ENCODE results near the gene LRMDA. TPM values are rescaled to one million over a fixed set of nuclear protein-coding genes. Genes with fewer than 3 reads are reported as not detected.

The LRMDA gene
- total and polyA plus RNA-seq, 2 of the 8 experiments (the other 6 are each of a cell fraction or from before 2014, with no cell fraction given) = 0.86 to 2.8 TPM

DNA sequence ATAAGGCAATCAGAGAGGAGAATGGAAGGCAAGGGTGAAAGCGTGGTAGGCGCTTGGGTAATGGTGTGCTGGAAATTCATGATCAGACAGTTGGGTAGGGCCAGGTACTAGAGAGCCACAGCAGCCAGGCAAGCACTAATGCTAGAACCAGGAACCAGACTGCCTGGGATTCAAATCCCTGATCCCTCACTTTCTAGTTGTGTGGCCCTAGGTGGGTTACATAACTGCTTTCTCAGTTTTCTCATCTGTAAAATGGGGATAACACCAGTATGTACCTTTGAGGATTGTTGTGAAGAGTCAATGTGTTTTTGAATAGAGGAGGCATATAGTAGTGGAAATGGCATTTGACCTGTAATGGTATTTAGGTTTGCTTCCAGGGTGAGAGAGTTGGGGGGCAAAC, 225.9 kb downstream of the LRMDA start:
- no peak overlapping the region for H3K18ac ChIP-seq (ENCODE audit: extremely low read depth, low read length)
- no peak overlapping the region for H3K4me3 ChIP-seq (ENCODE audit: extremely low read depth in 1 of 4, insufficient read depth in 2 of 4, low read depth in 3 of 4, low read length in 4 of 4)
- H4K20me1 ChIP-seq (replicated peaks in 1 of 2; ENCODE audit: control insufficient read depth in 1 of 2, insufficient read depth in 2 of 2, low read length in 2 of 2) = no peaks in the 10 kb centered on the region
- H2BK20ac ChIP-seq (ENCODE audit: low read length) = no peak overlapping the region
- no peaks in the 10 kb centered on the region for H3K79me2 ChIP-seq (ENCODE audit: control insufficient read depth in 1 of 2, insufficient read depth in 2 of 2, low read length in 2 of 2)
- H3K56ac ChIP-seq (replicated peaks; ENCODE audit: insufficient read length, low read depth, low read length) = no peak overlapping the region
- no peak overlapping the region for H4K8ac ChIP-seq (ENCODE audit: extremely low read depth, insufficient read depth, low read length)
- CTCF ChIA-PET (ENCODE audit: partially characterized antibody) = interaction anchor here (1.0 kb wide), 1 partner anchor 647 kb away, joined by 3 read pairs; no protein-coding TSS in a partner anchor
- H3K23ac ChIP-seq (ENCODE audit: insufficient read length) = no peak overlapping the region
- TF ChIP-seq RFX5 (IDR thresholded peaks at IDR 0.05; ENCODE audit: borderline replicate concordance, low read depth, low read length) = no peak
- TF ChIP-seq, protein P1, sequence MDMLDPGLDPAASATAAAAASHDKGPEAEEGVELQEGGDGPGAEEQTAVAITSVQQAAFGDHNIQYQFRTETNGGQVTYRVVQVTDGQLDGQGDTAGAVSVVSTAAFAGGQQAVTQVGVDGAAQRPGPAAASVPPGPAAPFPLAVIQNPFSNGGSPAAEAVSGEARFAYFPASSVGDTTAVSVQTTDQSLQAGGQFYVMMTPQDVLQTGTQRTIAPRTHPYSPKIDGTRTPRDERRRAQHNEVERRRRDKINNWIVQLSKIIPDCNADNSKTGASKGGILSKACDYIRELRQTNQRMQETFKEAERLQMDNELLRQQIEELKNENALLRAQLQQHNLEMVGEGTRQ (IDR thresholded peaks at IDR 0.05; ENCODE audit: low read length) = no peak
- H3K14ac ChIP-seq (ENCODE audit: insufficient read length) = no peak overlapping the region
- H3K4ac ChIP-seq (replicated peaks; ENCODE audit: insufficient read length, low read depth, low read length) = no peak overlapping the region
- no peaks in the 10 kb centered on the region for H3K27me3 ChIP-seq (replicated peaks in 1 of 4; ENCODE audit: control insufficient read depth in 3 of 4, extremely low read depth in 1 of 4, insufficient read depth in 3 of 4, low read length in 3 of 4)
- POLR2A ChIA-PET (ENCODE audit: partially characterized antibody) = no interaction called here
- H3K4me2 ChIP-seq (ENCODE audit: insufficient read depth in 1 of 2, low read depth in 2 of 2, low read length in 2 of 2) = no peak overlapping the region
- H2BK120ac ChIP-seq (replicated peaks; ENCODE audit: low read depth, low read length) = no peak overlapping the region
- no peaks in the 10 kb centered on the region for H3K36me3 ChIP-seq (ENCODE audit: control insufficient read depth in 2 of 4, insufficient read depth in 4 of 4, low read length in 3 of 4)
- no peak overlapping the region for H4K91ac ChIP-seq (replicated peaks; ENCODE audit: insufficient read length, low read length)
- no peak overlapping the region for H2AK5ac ChIP-seq (ENCODE audit: low read depth, low read length)
- H4K5ac ChIP-seq (ENCODE audit: insufficient read length, low read depth, low read length) = no peak overlapping the region
- no peak overlapping the region for H3K9ac ChIP-seq (replicated peaks in 1 of 4; ENCODE audit: extremely low read depth in 1 of 4, low read depth in 3 of 4, low read length in 3 of 4)
- no peaks in the 10 kb centered on the region for H3K79me1 ChIP-seq (ENCODE audit: low read depth, low read length)
- 86% methylated on average over 2 of the region's 2 CpGs; no CpG with 5 or more reads in 1 of the 2 experiments for WGBS, 2 experiments (ENCODE audit: extremely low coverage in 1 of 2, insufficient coverage in 1 of 2, insufficient read length in 1 of 2, insufficient replicate concordance in 2 of 2, low coverage in 1 of 2, low lambda C conversion rate in 2 of 2, missing lambda C conversion rate in 1 of 2)
- DNase-seq (ENCODE audit: low read depth in 1 of 2, low spot score in 2 of 2) = no peak
- no peak overlapping the region for H2BK5ac ChIP-seq (ENCODE audit: low read depth, low read length)
- H2BK15ac ChIP-seq (ENCODE audit: low read length) = no peak overlapping the region
- no peak overlapping the region for H2BK12ac ChIP-seq (ENCODE audit: low read depth, low read length)
- FAIRE-seq = no peak
- H3K9me3 ChIP-seq (ENCODE audit: insufficient read depth in 2 of 2, low read depth in 1 of 2, low read length in 1 of 2) = no peaks in the 10 kb centered on the region
- no peaks in the 10 kb centered on the region for H3K23me2 ChIP-seq (ENCODE audit: low read depth, low read length)
- H2AFZ ChIP-seq (ENCODE audit: low read length) = no peak overlapping the region
- no peaks in the 10 kb centered on the region for H3K4me1 ChIP-seq (replicated peaks in 1 of 4; ENCODE audit: control insufficient read depth in 3 of 4, insufficient read depth in 4 of 4, low read length in 3 of 4)
- no peak overlapping the region for H3K27ac ChIP-seq (ENCODE audit: low read depth, low read length)
